ENCODE measurements around the gene COPG1.

The COPG1 gene

GRCh38 chr3:129315998-129316247, 66.5 kb downstream of the COPG1 start:
- DNase-seq = no peak

GRCh38 chr3:129316248-129317013, 67.0 kb downstream of the COPG1 start:
- peak; percentile 70 for DNase-seq

GRCh38 chr3:129317014-129317771, 67.8 kb downstream of the COPG1 start:
- no peak for DNase-seq

GRCh38 chr3:129317848-129318247, 68.4 kb downstream of the COPG1 start:
- DNase-seq = no peak

GRCh38 chr3:129318921-129319320, 69.5 kb downstream of the COPG1 start:
- no peak for DNase-seq

- DNase-seq = no peak
These were observed 70.9 kb downstream of the COPG1 start for GRCh38 chr3:129320261-129320660.

GRCh38 chr3:129320825-129321487, 71.5 kb downstream of the COPG1 start:
- DNase-seq = no peak

GRCh38 chr3:129321887-129322286, 72.5 kb downstream of the COPG1 start:
- no peak for DNase-seq

GRCh38 chr3:129323651-129324294, 74.4 kb downstream of the COPG1 start:
- DNase-seq = no peak

- no peak for DNase-seq
These were observed 75.4 kb downstream of the COPG1 start for GRCh38 chr3:129324855-129325254.

- no peak for DNase-seq
These were observed 76.0 kb downstream of the COPG1 start for GRCh38 chr3:129325383-129325782.

GRCh38 chr3:129326138-129326537, 76.7 kb downstream of the COPG1 start:
- no peak for DNase-seq

- DNase-seq = no peak
These were observed 77.2 kb downstream of the COPG1 start for GRCh38 chr3:129326595-129326994.

Data from NCI-H774 (cell line).